Spleen (tissue), 11 donors: ENCODE results near the gene FAM234B. TPM values are rescaled to one million over a fixed set of nuclear protein-coding genes. Genes with fewer than 3 reads are reported as not detected.
"Not testable (repeated sequence)": the region's sequence is repeated elsewhere in the genome, so short reads cannot be mapped to it uniquely, and the experiment has no call there.

Source experiments
- DNase-seq: peaks from one replicate; pipeline ENCODE4 v3.0.0-alpha.2; 2020
- H3K27ac ChIP-seq, 8 donors: fragments of 200-600 bp; sonication (generic) in 7 of 8; 1 replicate in 4 of 8; 2 replicates in 4 of 8; pipeline versions ENCODE4 v1.5.0 to v1.8.0; 2016 to 2021; ENCODE audit warnings: inconsistent platforms in 4 of 8, mild to moderate bottlenecking in 4 of 8, moderate library complexity in 1 of 8
- H3K27me3 ChIP-seq, 7 donors: fragments of 200-600 bp; sonication (generic) in 6 of 7; replicated peaks in 1 of 7; 1 replicate in 4 of 7; 2 replicates in 3 of 7; pipeline versions ENCODE4 v1.5.0 to v1.8.0; 2016 to 2021; ENCODE audit warnings: inconsistent platforms in 3 of 7, mild to moderate bottlenecking in 1 of 7
- H3K36me3 ChIP-seq, 6 donors: fragments of 200-600 bp; sonication (generic) in 5 of 6; 1 replicate in 4 of 6; 2 replicates in 2 of 6; pipeline versions ENCODE4 v1.5.0 to v1.8.0; 2016 to 2021; ENCODE audit warnings: inconsistent platforms in 2 of 6
- H3K4me1 ChIP-seq, 6 donors: fragments of 200-600 bp; sonication (generic) in 5 of 6; 1 replicate in 3 of 6; 2 replicates in 3 of 6; pipeline versions ENCODE4 v1.5.0 to v1.8.0; 2016 to 2021; ENCODE audit warnings: inconsistent platforms in 3 of 6
- H3K4me3 ChIP-seq, 8 donors: fragments of 200-600 bp; sonication (generic) in 7 of 8; 1 replicate in 4 of 8; 2 replicates in 4 of 8; pipeline versions ENCODE4 v1.5.0 to v1.8.0; 2016 to 2021; ENCODE audit warnings: inconsistent platforms in 4 of 8, mild to moderate bottlenecking in 4 of 8, moderate library complexity in 2 of 8
- H3K9me3 ChIP-seq, 8 donors: fragments of 200-600 bp; sonication (generic) in 7 of 8; 1 replicate in 4 of 8; 2 replicates in 4 of 8; pipeline versions ENCODE4 v1.5.0 to v1.8.0; 2016 to 2021; ENCODE audit warnings: inconsistent platforms in 4 of 8
- CTCF ChIP-seq, 11 experiments: fragments of 200-600 bp in 7 of 11; fragments of 450-650 bp in 4 of 11; sonication (generic) in 4 of 11; IDR thresholded peaks in 8 of 11; conservative IDR thresholded peaks in 3 of 11; 1 replicate in 7 of 11; 2 replicates in 4 of 11; pipeline versions ENCODE4 v1.4.0 to v1.8.0; 2016 to 2021; ENCODE audit warnings: antibody characterized with exemption in 11 of 11, inconsistent platforms in 4 of 11, mild to moderate bottlenecking in 1 of 11
- POLR2A ChIP-seq, 3 donors: fragments of 450-650 bp; IDR thresholded peaks; one replicate each; pipeline ENCODE4 v1.5.1; 2017; ENCODE audit warnings: antibody characterized with exemption in 3 of 3, mild to moderate bottlenecking in 1 of 3
- POLR2AphosphoS5 ChIP-seq, 3 donors: sonication (generic); formaldehyde crosslinking; IDR thresholded peaks; one replicate each; pipeline ENCODE4 v1.5.1; 2017; ENCODE audit warnings: antibody characterized with exemption in 3 of 3
- WGBS, 5 donors: extraction: QIAGEN DNeasy Blood & Tissue Kit in 3 of 5; methylation state at CpG; one replicate each; pipeline versions ENCODE4 v1.1.5 to v1.1.7; 2013 to 2018; 5-methylcytosine and 5-hydroxymethylcytosine counted together
- intact Hi-C: fragments of 100-400 bp; cut with DNase I; formaldehyde crosslinking; loops from one replicate; pipeline ENCODE4 v1.15.0; 2023; ENCODE audit warnings: low total_unique reads
- polyA plus RNA-seq, 3 donors: library from polyadenylated mRNA; stranded (reverse); fragments of 200-250 nt; gene quantifications; one replicate each; pipeline ENCODE4 v1.2.1, GENCODE V29; 2013
- total RNA-seq, 7 donors: library from RNA; depleted of rRNA in 3 of 7; stranded (reverse); fragments of >200 nt in 3 of 7; fragmentation: NEBNext Ultra II Directional in 4 of 7; extraction: Animal tissue kit (Norgen Biotek cat#: 25700) in 4 of 7; gene quantifications; one replicate each; pipeline versions ENCODE4 v1.1.0 to v1.2.1, GENCODE V29; 2016 to 2021
- donor health status: healthy with polysubstance abuse.
- donor health status: DM: no; HTN: no; CAD: no; lungs with moderate emphysema.
- donor health status: DM: no; HTN: no; CAD: no.
- donor health status: Bipolar disorder and iron deficiency.
- donor health status: healthy.
- donor health status: DM: no; HTN: no; CAD: no.
- donor health status: DM: yes; HTN: yes; CAD: no.

Gene FAM234B
- total and polyA plus RNA-seq, 10 donors, result 0.59 to 8.2 (median 6.2) TPM

GRCh38 chr12:13045816-13046215, 1.6 kb downstream of the FAM234B start:
- Histone ChIP-seq H3K36me3 (no peaks in the 10 kb centered on the region), H3K27me3 (no peaks in the 10 kb centered on the region), H3K27ac (no peak overlapping the region), H3K4me1 (peaks cover 0 to 30% (median 12%) of the 10 kb centered on the region in 6 donors), H3K9me3 (no peaks in the 10 kb centered on the region), H3K4me3 (no peak overlapping the region)
- TF ChIP-seq POLR2A (IDR thresholded peaks at IDR 0.05) (no peak), POLR2AphosphoS5 (IDR thresholded peaks at IDR 0.05) (no peak), CTCF (IDR thresholded peaks at IDR 0.05 in 8 of 11, conservative IDR thresholded peaks at IDR 0.05 in 3 of 11) (no peak)
- 95 to 98% (median 98%) methylated on average over 8 of the region's 8 CpGs; no CpG with 5 or more reads in 1 of the 5 donors for WGBS, 5 donors
- intact Hi-C loops, result no loop called here
- no peak for DNase-seq

GRCh38 chr12:13046964-13047363, 2.8 kb downstream of the FAM234B start:
- Histone ChIP-seq H3K9me3 (no peaks in the 10 kb centered on the region), H3K4me1 (peaks cover 0 to 33% (median 12%) of the 10 kb centered on the region in 6 donors), H3K36me3 (no peaks in the 10 kb centered on the region), H3K4me3 (no peak overlapping the region), H3K27ac (no peak overlapping the region), H3K27me3 (no peaks in the 10 kb centered on the region)
- intact Hi-C loops, result no loop called here
- DNase-seq, result no peak
- WGBS, 5 donors, result 70 to 86% (median 78%) methylated on average over 1 of the region's 1 CpG
- TF ChIP-seq CTCF (IDR thresholded peaks at IDR 0.05 in 8 of 11, conservative IDR thresholded peaks at IDR 0.05 in 3 of 11), result no peak

GRCh38 chr12:13049816-13050215, 5.6 kb downstream of the FAM234B start:
- TF ChIP-seq CTCF (IDR thresholded peaks at IDR 0.05 in 8 of 11, conservative IDR thresholded peaks at IDR 0.05 in 3 of 11) (no peak), POLR2A (IDR thresholded peaks at IDR 0.05) (no peak), POLR2AphosphoS5 (IDR thresholded peaks at IDR 0.05) (no peak)
- WGBS, 5 donors, result 69 to 83% (median 77%) methylated on average over 3 of the region's 3 CpGs
- Histone ChIP-seq H3K4me1 (peaks cover 0 to 20% (median 7%) of the 10 kb centered on the region in 6 donors), H3K36me3 (no peaks in the 10 kb centered on the region), H3K27ac (no peak overlapping the region), H3K27me3 (no peaks in the 10 kb centered on the region), H3K9me3 (peaks cover 3 to 23% (median 15%) of the 10 kb centered on the region in 8 donors), H3K4me3 (no peak overlapping the region)
- no peak for DNase-seq
- intact Hi-C loops, result no loop called here

GRCh38 chr12:13052421-13052820, 8.2 kb downstream of the FAM234B start:
- Histone ChIP-seq H3K4me3 (no peak overlapping the region), H3K4me1 (peaks cover 0 to 6% (median 0%) of the 10 kb centered on the region in 6 donors), H3K36me3 (peaks cover 0 to 17% (median 3%) of the 10 kb centered on the region in 6 donors), H3K9me3 (peaks cover 3 to 23% (median 15%) of the 10 kb centered on the region in 8 donors), H3K27me3 (no peaks in the 10 kb centered on the region), H3K27ac (no peak overlapping the region)
- no peak for DNase-seq
- whole genome bisulfite sequencing, 5 donors, result 44 to 50% (median 48%) methylated on average over 2 of the region's 2 CpGs
- TF ChIP-seq POLR2AphosphoS5 (IDR thresholded peaks at IDR 0.05), result no peak
- TF ChIP-seq POLR2A (IDR thresholded peaks at IDR 0.05), result no peak
- no peak for TF ChIP-seq CTCF (IDR thresholded peaks at IDR 0.05 in 8 of 11, conservative IDR thresholded peaks at IDR 0.05 in 3 of 11)
- intact Hi-C loops, result no loop called here

GRCh38 chr12:13053617-13054016, 9.4 kb downstream of the FAM234B start:
- DNase-seq, intact Hi-C loops: not testable (repeated sequence)
- WGBS, 5 donors, result 85 to 96% (median 95%) methylated on average over 6 of the region's 6 CpGs

More at GRCh38 chr12:13053617-13054016, 9.4 kb downstream of the FAM234B start:
- H3K27me3 ChIP-seq, H3K27ac ChIP-seq, H3K4me1 ChIP-seq, H3K4me3 ChIP-seq: not testable (repeated sequence)
- Histone ChIP-seq H3K9me3 (peaks cover 3 to 23% (median 15%) of the 10 kb centered on the region in 8 donors), H3K36me3 (peaks cover 0 to 26% (median 3%) of the 10 kb centered on the region in 6 donors)
